ENCODE data around the gene CFL1. TPM values are rescaled to one million over a fixed set of nuclear protein-coding genes. Genes with fewer than 3 reads are reported as not detected.
"Not testable (repeated sequence)": the region's sequence is repeated elsewhere in the genome, so short reads cannot be mapped to it uniquely, and the experiment has no call there.

The CFL1 gene
- total RNA-seq, 1 experiment from 2014 or later: 1,867 TPM

- peak; percentile 97 for DNase-seq (ENCODE audit: low read depth)
Measured at GRCh38 chr11:65859095-65859811, 1.3 kb upstream of the CFL1 start.

- no peak for DNase-seq (ENCODE audit: low read depth)
Measured at GRCh38 chr11:65858681-65859087, 704 bp upstream of the CFL1 start.

- DNase-seq (ENCODE audit: low read depth): peak; percentile 47
Measured at GRCh38 chr11:65857500-65857852, 504 bp downstream of the CFL1 start.

GRCh38 chr11:65856689-65857499 lies 1.1 kb downstream of the CFL1 start:
- DNase-seq (ENCODE audit: low read depth): peak; percentile 63

GRCh38 chr11:65855927-65856363 lies 2.0 kb downstream of the CFL1 start:
- DNase-seq (ENCODE audit: low read depth): no peak

- no peak for DNase-seq (ENCODE audit: low read depth)
Measured at GRCh38 chr11:65854852-65855837, 2.8 kb downstream of the CFL1 start.

- DNase-seq (ENCODE audit: low read depth): no peak
Measured at GRCh38 chr11:65854161-65854592, 3.8 kb downstream of the CFL1 start.

- no peak for DNase-seq (ENCODE audit: low read depth)
Measured at GRCh38 chr11:65853246-65853979, 4.6 kb downstream of the CFL1 start.

GRCh38 chr11:65852508-65853245 lies 5.3 kb downstream of the CFL1 start:
- no peak for DNase-seq (ENCODE audit: low read depth)

GRCh38 chr11:65851811-65852507 lies 6.0 kb downstream of the CFL1 start:
- no peak for DNase-seq (ENCODE audit: low read depth)

- DNase-seq (ENCODE audit: low read depth): no peak
Measured at GRCh38 chr11:65851083-65851579, 6.8 kb downstream of the CFL1 start.

GRCh38 chr11:65850217-65851082 lies 7.5 kb downstream of the CFL1 start:
- DNase-seq (ENCODE audit: low read depth): no peak

GRCh38 chr11:65849771-65850216 lies 8.2 kb downstream of the CFL1 start:
- DNase-seq (ENCODE audit: low read depth): no peak

GRCh38 chr11:65849366-65849765 lies 8.6 kb downstream of the CFL1 start:
- no peak for DNase-seq (ENCODE audit: low read depth)

GRCh38 chr11:65848693-65849092 lies 9.3 kb downstream of the CFL1 start:
- not testable (repeated sequence) for DNase-seq (ENCODE audit: low read depth)

- no peak for DNase-seq (ENCODE audit: low read depth)
Measured at GRCh38 chr11:65847746-65848145, 10.2 kb downstream of the CFL1 start.

- DNase-seq (ENCODE audit: low read depth): no peak
Measured at GRCh38 chr11:65844231-65844872, 13.6 kb downstream of the CFL1 start.

- DNase-seq (ENCODE audit: low read depth): no peak
Measured at GRCh38 chr11:65843811-65844210, 14.2 kb downstream of the CFL1 start.

All from LHCN-M2 (cell line).